Adrenal gland (tissue), 12 donors: ENCODE measurements around the gene GIN1. TPM values are rescaled to one million over a fixed set of nuclear protein-coding genes. Genes with fewer than 3 reads are reported as not detected.
A peak's percentile ranks its signal among the peaks of the same experiment; 100 is the strongest.

Experiments used
- DNase-seq, 7 donors: peaks; one replicate each; pipeline ENCODE4 v3.0.0-alpha.2; 2019 to 2020
- H3K27ac ChIP-seq, 5 donors: fragments of 200-600 bp; sonication (generic) in 4 of 5; 1 replicate in 3 of 5; 2 replicates in 2 of 5; pipeline versions ENCODE4 v1.5.1 to v1.8.0; 2016 to 2020; ENCODE audit warnings: mild to moderate bottlenecking in 1 of 5
- H3K27me3 ChIP-seq: fragments of 200-600 bp; 2 replicates; pipeline ENCODE4 v1.8.0; 2021
- H3K36me3 ChIP-seq, 2 donors: fragments of 200-600 bp; replicated peaks in 1 of 2; 1 replicate in 1 of 2; 2 replicates in 1 of 2; pipeline versions ENCODE4 v1.5.1 to v1.8.0; 2018 to 2022
- H3K4me1 ChIP-seq, 2 donors: fragments of 200-600 bp; replicated peaks in 1 of 2; 1 replicate in 1 of 2; 2 replicates in 1 of 2; pipeline versions ENCODE4 v1.5.1 to v1.8.0; 2018 to 2021
- H3K4me3 ChIP-seq, 4 donors: fragments of 200-600 bp; sonication (generic) in 3 of 4; one replicate each; pipeline ENCODE4 v1.5.1; 2016 to 2018
- H3K9me3 ChIP-seq, 3 donors: fragments of 200-600 bp; sonication (generic) in 1 of 3; replicated peaks in 1 of 3; 1 replicate in 2 of 3; 2 replicates in 1 of 3; pipeline versions ENCODE4 v1.5.1 to v1.8.0; 2016 to 2021
- CTCF ChIP-seq, 6 experiments: fragments of 450-650 bp in 4 of 6; fragments of 200-600 bp in 2 of 6; sonication (generic) in 1 of 6; IDR thresholded peaks; 1 replicate in 5 of 6; 2 replicates in 1 of 6; pipeline versions ENCODE4 v1.5.1 to v1.8.0; 2016 to 2021; ENCODE audit warnings: antibody characterized with exemption in 6 of 6, mild to moderate bottlenecking in 2 of 6, moderate library complexity in 1 of 6
- POLR2A ChIP-seq, 2 donors: fragments of 450-650 bp; IDR thresholded peaks; one replicate each; pipeline ENCODE4 v1.6.1; 2017; ENCODE audit warnings: antibody characterized with exemption in 2 of 2, mild to moderate bottlenecking in 2 of 2, moderate library complexity in 1 of 2
- WGBS, 4 donors: extraction: QIAGEN DNeasy Blood & Tissue Kit in 2 of 4; methylation state at CpG; one replicate each; pipeline versions ENCODE4 v1.1.5 to v1.1.7; 2013 to 2017; 5-methylcytosine and 5-hydroxymethylcytosine counted together
- intact Hi-C, 2 donors: fragments of 100-400 bp; cut with DNase I; formaldehyde crosslinking; loops; one replicate each; pipeline versions ENCODE4 v1.14.1 to v1.15.0; 2022 to 2023
- polyA plus RNA-seq, 3 donors: library from polyadenylated mRNA; stranded (reverse); fragments of 200-250 nt in 2 of 3; fragments of 350-450 nt in 1 of 3; fragmentation: Illumina TruSeq in 1 of 3; extraction: RNeasy Lipid Tissue Mini Kit (QIAGEN cat#74804) in 1 of 3; gene quantifications; one replicate each; pipeline ENCODE4 v1.2.3, GENCODE V29; 2013 to 2014
- total RNA-seq, 9 donors: library from RNA; depleted of rRNA in 4 of 9; stranded (reverse); fragments of >200 nt in 4 of 9; fragments of 120-200 nt in 1 of 9; fragmentation: NEBNext Ultra II Directional in 1 of 9; extraction: Animal tissue kit (Norgen Biotek cat#: 25700) in 1 of 9; gene quantifications; one replicate each; pipeline versions ENCODE4 v1.1.0 to v1.2.4, GENCODE V29; 2013 to 2023
- donor health status: healthy with polysubstance abuse.
- donor health status: Bipolar disorder and iron deficiency.
- donor health status: DM: yes; HTN: yes; CAD: no.
- donor health status: DM: no; HTN: no; CAD: no.
- donor health status: DM: no; HTN: no; CAD: no.
- donor health status: DM: yes; HTN: yes; CAD: no.

The GIN1 gene
- total and polyA plus RNA-seq, 12 donors, result 3.2 to 22.0 (median 9.2) TPM

GRCh38 chr5:103041071-103041676 lies 78.8 kb downstream of the GIN1 start:
- intact Hi-C loops, result loop anchor here in 1 of 2 donors (10.0 kb wide), 1 partner anchor 346 kb away; no protein-coding TSS in a partner anchor
- 27 to 34% (median 30%) methylated on average over 4 of the region's 4 CpGs for WGBS, 4 donors
- TF ChIP-seq POLR2A (IDR thresholded peaks at IDR 0.05) (no peak), CTCF (IDR thresholded peaks at IDR 0.05) (peak; percentile 31 to 75 (median 56))
- Histone ChIP-seq H3K27me3 (no peaks in the 10 kb centered on the region), H3K4me3 (no peak overlapping the region), H3K36me3 (no peaks in the 10 kb centered on the region), H3K4me1 (peaks cover 0 to 3% of the 10 kb centered on the region in 2 donors), H3K27ac (no peak overlapping the region), H3K9me3 (no peaks in the 10 kb centered on the region)
- no peak for DNase-seq

GRCh38 chr5:103037673-103038455 lies 82.1 kb downstream of the GIN1 start:
- DNase-seq, result no peak

GRCh38 chr5:103036601-103037000 lies 83.3 kb downstream of the GIN1 start:
- H3K36me3 ChIP-seq, result no peaks in the 10 kb centered on the region
- H3K27me3 ChIP-seq, result no peaks in the 10 kb centered on the region
- no peak overlapping the region for H3K27ac ChIP-seq
- H3K4me1 ChIP-seq, result no peaks in the 10 kb centered on the region
- no peaks in the 10 kb centered on the region for H3K9me3 ChIP-seq
- 88 to 96% (median 94%) methylated on average over 2 of the region's 2 CpGs for WGBS, 4 donors
- DNase-seq, result no peak
- H3K4me3 ChIP-seq, result no peak overlapping the region
- TF ChIP-seq POLR2A (IDR thresholded peaks at IDR 0.05) (no peak), CTCF (IDR thresholded peaks at IDR 0.05) (no peak)
- intact Hi-C loops, result no loop called here

More at GRCh38 chr5:103037673-103038455, 82.1 kb downstream of the GIN1 start:
- peaks cover 0 to 2% of the 10 kb centered on the region in 2 donors for H3K4me1 ChIP-seq
- no peaks in the 10 kb centered on the region for H3K36me3 ChIP-seq
- WGBS, 4 donors, result 80 to 85% (median 84%) methylated on average over 4 of the region's 4 CpGs
- H3K27ac ChIP-seq, result no peak overlapping the region
- no peaks in the 10 kb centered on the region for H3K27me3 ChIP-seq
- H3K9me3 ChIP-seq, result no peaks in the 10 kb centered on the region
- H3K4me3 ChIP-seq, result no peak overlapping the region
- intact Hi-C loops, result no loop called here
- no peak for TF ChIP-seq CTCF (IDR thresholded peaks at IDR 0.05)

Other genes starting within 250 kb of the GIN1 start
- 10 to 100 TPM; 16.1 to 86.5 (median 49.4) TPM for gene PPIP5K2, start 163 bp upstream of the GIN1 start, total RNA-seq
- gene PPIP5K2, start 163 bp upstream of the GIN1 start, polyA plus RNA-seq, result 10 to 100 TPM; 19.8 to 66.2 (median 20.8) TPM
- gene MACIR, start 138.6 kb upstream of the GIN1 start, total RNA-seq, result 10 to 100 TPM in 2 of 9 donors, 1 to 10 TPM in 7; 1.9 to 19.9 (median 6.9) TPM
- gene MACIR, start 138.6 kb upstream of the GIN1 start, polyA plus RNA-seq, result 1 to 10 TPM; 3.4 to 7.2 (median 3.7) TPM